IPS-15b (cell line): Measurements from ENCODE around the gene OR5M8.

Experiments
- H3K27me3 ChIP-seq: one replicate; pipeline ENCODE4 v1.6.1; 2013; ENCODE audit warnings: low read length; ENCODE audit not compliant: control insufficient read depth, insufficient read depth
- H3K36me3 ChIP-seq: one replicate; pipeline ENCODE4 v1.6.1; 2013; ENCODE audit warnings: low read length; ENCODE audit not compliant: control insufficient read depth, insufficient read depth
- H3K4me1 ChIP-seq: one replicate; pipeline ENCODE4 v1.6.1; 2013; ENCODE audit warnings: mild to moderate bottlenecking, low read length; ENCODE audit not compliant: control insufficient read depth, insufficient read depth
- H3K4me3 ChIP-seq: one replicate; pipeline ENCODE4 v1.5.1; 2013; ENCODE audit warnings: low read depth, low read length
- H3K9ac ChIP-seq: one replicate; pipeline ENCODE4 v1.6.1; 2013; ENCODE audit warnings: low read depth, mild to moderate bottlenecking, low read length
- H3K9me3 ChIP-seq: one replicate; pipeline ENCODE4 v1.6.1; 2013; ENCODE audit warnings: mild to moderate bottlenecking, low read length; ENCODE audit not compliant: control insufficient read depth, insufficient read depth

Gene OR5M8

DNA sequence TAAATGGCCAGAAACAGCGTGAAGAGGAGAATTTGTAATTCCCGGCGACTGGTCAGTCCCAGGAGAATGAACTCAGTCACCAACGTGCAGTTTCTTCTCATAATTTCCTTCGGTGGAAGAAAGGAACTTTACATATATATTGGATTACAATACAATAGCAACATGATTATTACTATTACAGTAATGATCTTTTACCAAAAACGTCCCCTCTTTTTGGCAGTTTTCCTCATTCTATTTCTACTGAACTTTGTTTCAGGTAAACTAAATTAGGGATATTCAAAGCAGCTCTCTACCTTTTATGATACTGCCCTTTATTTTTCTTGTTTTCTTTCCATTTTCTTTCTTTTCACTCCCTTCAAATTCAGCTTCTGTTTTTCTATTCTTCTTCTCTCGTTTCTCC is at the start of gene OR5M8:
Gene OR5M8, minus strand, starts transcription at position 101 of the 400 bp plus-strand sequence. Its CDS starts 0 bp downstream, at position 101.
- Histone ChIP-seq H3K4me3 (no peak within 1 kb of the TSS), H3K36me3 (no peaks in the 10 kb centered on the region), H3K4me1 (no peaks in the 10 kb centered on the region), H3K27me3 (no peaks in the 10 kb centered on the region), H3K9ac (no peak within 1 kb of the TSS), H3K9me3 (no peaks in the 10 kb centered on the region)

GRCh38 chr11:56533054-56533740 is 42.0 kb upstream of the OR5M8 start:
- Histone ChIP-seq H3K36me3 (no peaks in the 10 kb centered on the region), H3K4me3 (no peak overlapping the region), H3K9me3 (no peaks in the 10 kb centered on the region), H3K9ac (no peak overlapping the region), H3K27me3 (no peaks in the 10 kb centered on the region), H3K4me1 (no peaks in the 10 kb centered on the region)

DNA sequence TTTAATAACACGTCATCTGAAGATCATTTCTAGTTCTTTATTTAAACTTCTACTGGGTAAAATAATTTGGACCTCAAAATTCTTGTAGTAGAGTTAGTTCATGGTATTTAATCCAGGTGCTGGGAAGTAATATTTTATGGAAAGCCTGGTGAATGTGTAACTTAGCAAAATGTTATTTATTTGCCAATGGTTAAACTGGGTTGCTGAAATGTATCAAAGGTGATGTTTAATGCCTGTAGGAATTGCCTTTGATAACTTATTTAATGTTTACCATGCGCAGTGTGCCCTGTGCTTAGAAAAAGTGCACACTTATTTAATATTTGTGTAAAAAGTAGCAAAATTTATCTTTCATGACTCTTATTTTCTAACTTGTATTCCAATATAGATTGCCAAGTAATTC is 40.7 kb upstream of the OR5M8 start:
- Histone ChIP-seq H3K4me1 (no peaks in the 10 kb centered on the region), H3K36me3 (no peaks in the 10 kb centered on the region), H3K9me3 (no peaks in the 10 kb centered on the region), H3K4me3 (no peak overlapping the region), H3K9ac (no peak overlapping the region), H3K27me3 (no peaks in the 10 kb centered on the region)

GRCh38 chr11:56522008-56522407 is 30.8 kb upstream of the OR5M8 start:
- Histone ChIP-seq H3K9me3 (no peaks in the 10 kb centered on the region), H3K4me3 (no peak overlapping the region), H3K27me3 (no peaks in the 10 kb centered on the region), H3K4me1 (no peaks in the 10 kb centered on the region), H3K36me3 (no peaks in the 10 kb centered on the region), H3K9ac (no peak overlapping the region)

GRCh38 chr11:56513280-56513679 is 22.1 kb upstream of the OR5M8 start:
- no peaks in the 10 kb centered on the region for H3K36me3 ChIP-seq
- H3K9ac ChIP-seq: no peak overlapping the region
- H3K27me3 ChIP-seq: no peaks in the 10 kb centered on the region
- H3K4me3 ChIP-seq: no peak overlapping the region
- H3K4me1 ChIP-seq: no peaks in the 10 kb centered on the region
- H3K9me3 ChIP-seq: no peaks in the 10 kb centered on the region

DNA sequence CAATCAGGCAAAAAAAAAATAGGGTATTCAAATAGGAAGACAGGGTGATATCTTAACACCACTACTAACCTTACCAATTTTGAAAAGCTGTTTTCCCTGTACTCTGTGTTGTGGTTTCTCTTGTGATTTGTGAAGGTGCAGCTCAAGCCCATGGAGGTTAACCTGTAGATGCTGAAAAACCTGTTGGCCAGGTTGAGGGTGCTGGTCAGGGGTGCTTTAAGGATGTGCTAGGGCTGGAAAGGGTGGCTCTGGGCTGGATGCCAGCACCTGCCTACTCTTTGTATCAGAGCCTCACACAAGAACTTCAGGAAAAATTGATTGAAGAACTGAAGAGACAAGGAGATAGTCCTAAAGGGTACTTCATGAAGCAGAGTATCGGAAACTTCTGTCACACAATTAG is 18.3 kb upstream of the OR5M8 start:
- no peaks in the 10 kb centered on the region for H3K9me3 ChIP-seq
- H3K9ac ChIP-seq: no peak overlapping the region
- H3K4me3 ChIP-seq: no peak overlapping the region
- H3K27me3 ChIP-seq: no peaks in the 10 kb centered on the region
- no peaks in the 10 kb centered on the region for H3K4me1 ChIP-seq
- H3K36me3 ChIP-seq: no peaks in the 10 kb centered on the region

DNA sequence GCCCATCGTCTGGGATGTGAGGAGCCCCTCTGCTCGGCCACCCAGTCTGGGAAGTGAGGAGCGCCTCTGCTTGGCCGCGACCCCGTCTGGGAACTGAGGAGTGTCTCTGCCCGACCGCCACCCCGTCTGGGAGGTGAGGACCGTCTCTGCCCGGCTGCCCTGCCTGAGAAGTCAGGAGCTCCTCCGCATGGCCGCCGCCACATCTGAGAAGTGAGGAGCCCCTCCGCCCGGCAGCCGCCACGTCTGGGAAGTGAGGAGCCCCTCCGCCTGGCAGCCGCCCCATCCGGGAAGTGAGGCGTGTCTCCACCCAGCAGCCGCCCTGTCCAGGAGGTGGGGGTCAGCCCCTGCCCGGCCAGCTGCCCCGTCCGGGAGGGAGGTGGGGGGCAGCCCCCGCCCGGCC is 5.8 kb upstream of the OR5M8 start:
- Histone ChIP-seq H3K4me1 (no peaks in the 10 kb centered on the region), H3K4me3 (no peak overlapping the region), H3K36me3 (no peaks in the 10 kb centered on the region), H3K9me3 (no peaks in the 10 kb centered on the region), H3K9ac (no peak overlapping the region), H3K27me3 (no peaks in the 10 kb centered on the region)

GRCh38 chr11:56495117-56495516 is 3.9 kb upstream of the OR5M8 start:
- Histone ChIP-seq H3K9me3 (no peaks in the 10 kb centered on the region), H3K9ac (no peak overlapping the region), H3K4me3 (no peak overlapping the region), H3K27me3 (no peaks in the 10 kb centered on the region), H3K36me3 (no peaks in the 10 kb centered on the region), H3K4me1 (no peaks in the 10 kb centered on the region)

DNA sequence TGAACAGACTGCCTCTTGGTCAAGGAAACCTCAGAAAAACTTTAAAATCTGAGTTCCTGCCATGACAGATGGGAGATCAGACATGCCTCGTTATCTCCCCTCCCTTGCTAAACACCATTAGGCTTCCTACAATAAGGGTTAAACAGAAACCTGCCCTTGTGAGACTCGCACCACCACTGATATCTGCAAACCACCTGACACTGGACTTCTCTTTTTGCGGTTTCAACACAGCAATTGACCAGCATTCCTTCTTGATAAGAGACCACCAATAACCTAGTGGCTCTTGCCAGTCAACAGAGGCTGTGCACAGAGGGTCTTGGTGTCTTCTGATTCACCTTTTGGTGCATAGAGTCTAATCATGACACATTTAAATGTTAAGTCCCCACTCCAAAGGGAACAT is 4.4 kb downstream of the OR5M8 start:
- H3K27me3 ChIP-seq: no peaks in the 10 kb centered on the region
- H3K4me1 ChIP-seq: no peaks in the 10 kb centered on the region
- H3K4me3 ChIP-seq: no peak overlapping the region
- H3K36me3 ChIP-seq: no peaks in the 10 kb centered on the region
- no peak overlapping the region for H3K9ac ChIP-seq
- H3K9me3 ChIP-seq: no peaks in the 10 kb centered on the region

DNA sequence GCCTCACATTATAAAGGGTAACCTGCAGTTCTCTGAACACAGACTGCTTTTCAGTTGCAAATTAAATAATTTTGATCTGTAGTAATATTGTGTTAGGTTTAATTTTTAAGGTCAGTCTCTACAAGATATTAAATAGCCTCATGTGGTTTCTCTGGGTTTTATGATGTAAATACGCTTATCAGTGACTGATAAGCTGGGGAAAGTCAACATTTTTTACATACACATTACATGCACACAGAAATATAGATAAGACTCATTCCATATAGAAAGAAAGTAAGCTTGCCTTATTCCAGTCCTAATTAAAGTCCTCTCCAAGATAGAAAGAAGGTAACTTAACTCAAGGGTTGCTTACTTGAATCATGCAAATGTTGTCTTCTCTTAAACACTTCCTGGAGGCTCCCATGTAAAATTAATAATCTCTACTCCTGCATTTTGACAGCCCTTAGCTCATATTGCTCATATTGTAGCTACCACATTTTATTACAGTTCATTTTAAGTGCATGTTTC is 16.4 kb downstream of the OR5M8 start:
- H3K36me3 ChIP-seq: no peaks in the 10 kb centered on the region
- H3K9me3 ChIP-seq: no peaks in the 10 kb centered on the region
- no peak overlapping the region for H3K4me3 ChIP-seq
- H3K9ac ChIP-seq: no peak overlapping the region
- no peaks in the 10 kb centered on the region for H3K4me1 ChIP-seq
- no peaks in the 10 kb centered on the region for H3K27me3 ChIP-seq

DNA sequence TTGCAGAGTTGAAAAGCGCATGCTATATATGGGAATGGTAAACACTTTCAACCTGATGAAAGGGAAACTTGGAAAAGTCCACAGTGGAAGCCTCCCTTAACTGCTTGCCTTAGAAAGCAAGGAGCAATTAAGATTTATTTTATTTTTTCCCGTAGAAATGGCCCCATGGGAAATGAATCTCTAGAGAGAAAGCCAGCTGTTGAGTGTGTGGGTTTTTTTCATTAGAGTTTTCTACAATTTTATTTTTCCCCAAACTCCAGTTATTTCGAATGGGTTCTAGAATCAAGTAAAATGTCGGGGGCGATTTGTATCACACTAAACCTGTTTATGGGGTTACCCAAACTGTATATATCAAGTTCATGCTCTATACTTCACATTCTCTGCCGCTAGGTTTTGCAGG is 17.9 kb downstream of the OR5M8 start, which contains the start of gene OR5M3:
Gene OR5M3, minus strand, starts transcription at position 101 of the 400 bp plus-strand sequence. CDS start 2,855 bp downstream, outside the sequence.
- no peaks in the 10 kb centered on the region for H3K4me1 ChIP-seq
- H3K27me3 ChIP-seq: no peaks in the 10 kb centered on the region
- no peak within 1 kb of the TSS for H3K9ac ChIP-seq
- H3K9me3 ChIP-seq: no peaks in the 10 kb centered on the region
- no peak within 1 kb of the TSS for H3K4me3 ChIP-seq
- no peaks in the 10 kb centered on the region for H3K36me3 ChIP-seq

- no peaks in the 10 kb centered on the region for H3K9me3 ChIP-seq
- no peaks in the 10 kb centered on the region for H3K36me3 ChIP-seq
- no peak overlapping the region for H3K9ac ChIP-seq
- no peaks in the 10 kb centered on the region for H3K4me1 ChIP-seq
- no peaks in the 10 kb centered on the region for H3K27me3 ChIP-seq
- H3K4me3 ChIP-seq: no peak overlapping the region
These were observed 34.1 kb downstream of the OR5M8 start for GRCh38 chr11:56457076-56457475.
